Activated gamma-delta T cell treated with anti-CD3 and anti-CD28 coated beads, Interleukin-2, amount 50 U/mL, for 16 hours (primary cell): ENCODE results near the gene UBE2QL1.

Experiments
- DNase-seq: peaks from one replicate; pipeline ENCODE4 v3.0.0-alpha.2; 2020; ENCODE audit warnings: low read depth

UBE2QL1 gene, protein sequence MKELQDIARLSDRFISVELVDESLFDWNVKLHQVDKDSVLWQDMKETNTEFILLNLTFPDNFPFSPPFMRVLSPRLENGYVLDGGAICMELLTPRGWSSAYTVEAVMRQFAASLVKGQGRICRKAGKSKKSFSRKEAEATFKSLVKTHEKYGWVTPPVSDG

DNA sequence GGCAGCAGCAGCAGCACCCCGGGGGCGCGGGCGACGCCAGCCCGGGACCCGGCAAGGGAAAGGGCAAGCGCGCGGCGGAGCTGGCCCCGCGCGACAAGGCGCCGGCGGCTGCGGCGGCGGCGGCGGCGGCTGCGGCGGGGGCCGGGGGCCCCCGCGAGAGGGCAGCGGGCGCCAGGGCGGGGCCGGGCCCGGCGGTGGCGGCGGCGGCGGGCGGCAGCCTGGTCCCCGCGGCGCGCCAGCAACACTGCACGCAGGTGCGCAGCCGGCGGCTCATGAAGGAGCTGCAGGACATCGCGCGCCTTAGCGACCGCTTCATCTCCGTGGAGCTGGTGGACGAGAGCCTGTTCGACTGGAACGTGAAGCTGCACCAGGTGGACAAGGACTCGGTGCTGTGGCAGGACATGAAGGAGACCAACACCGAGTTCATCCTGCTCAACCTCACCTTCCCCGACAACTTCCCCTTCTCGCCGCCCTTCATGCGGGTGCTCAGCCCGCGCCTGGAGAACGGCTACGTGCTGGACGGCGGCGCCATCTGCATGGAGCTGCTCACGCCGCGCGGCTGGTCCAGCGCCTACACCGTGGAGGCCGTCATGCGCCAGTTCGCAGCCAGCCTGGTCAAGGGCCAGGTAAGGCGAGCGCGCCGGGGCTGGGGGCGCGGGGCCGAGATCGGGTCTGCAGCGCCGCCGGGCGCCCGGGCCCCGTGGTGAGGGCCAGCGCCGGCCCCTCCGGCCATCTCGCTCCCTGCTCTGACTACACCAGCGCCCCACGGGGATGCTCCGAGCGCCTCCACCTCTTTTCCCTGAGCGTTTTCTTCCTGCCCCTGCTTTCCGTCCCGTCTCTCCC lies at the start of gene UBE2QL1:
Gene UBE2QL1, plus strand, starts transcription at position 238 of the 843 bp plus-strand sequence. Its CDS starts 35 bp downstream, at position 273.
- DNase-seq = no peak

- DNase-seq = no peak
These were observed 48.4 kb upstream of the UBE2QL1 start for GRCh38 chr5:6399980-6400910.

GRCh38 chr5:6401410-6401809 lies 47.2 kb upstream of the UBE2QL1 start:
- no peak for DNase-seq

DNA sequence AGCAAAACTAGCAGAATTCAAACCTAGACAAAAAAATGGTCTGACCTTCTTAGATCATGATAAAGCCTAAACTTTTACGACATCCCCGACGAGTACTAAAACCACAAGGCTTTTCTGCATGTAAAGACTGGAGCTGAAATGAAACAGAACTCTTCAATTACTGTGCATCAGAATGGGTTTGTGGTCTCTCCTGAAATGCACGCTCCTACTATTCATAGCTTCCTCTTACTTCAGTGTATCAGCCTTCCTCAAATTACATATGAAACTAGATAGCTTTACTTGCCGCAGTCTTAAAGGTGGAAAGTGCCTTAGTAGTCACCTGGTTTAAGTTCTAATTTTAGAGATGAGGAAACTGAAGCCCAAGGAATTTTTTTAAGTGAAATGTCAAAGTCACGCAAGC lies 45.7 kb upstream of the UBE2QL1 start:
- no peak for DNase-seq

DNA sequence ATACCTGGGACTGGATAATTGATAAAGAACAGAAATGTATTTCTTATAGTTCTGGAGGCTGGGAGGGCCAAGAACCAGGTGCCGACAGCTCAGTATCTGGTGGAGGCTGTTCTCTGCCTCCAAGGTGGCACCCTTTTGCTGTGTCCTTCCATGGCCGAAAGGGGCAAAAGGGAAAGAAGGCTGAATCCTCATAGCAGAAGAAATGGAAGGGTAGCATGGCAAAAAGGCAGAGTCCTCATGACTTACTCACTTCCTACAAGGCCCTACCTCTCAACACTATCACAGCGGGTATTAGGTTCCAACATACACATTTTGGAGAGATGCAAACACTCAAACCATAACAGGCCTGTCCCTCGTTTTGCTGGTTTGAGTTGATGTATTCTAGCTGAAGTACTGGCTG lies 45.2 kb upstream of the UBE2QL1 start:
- DNase-seq = no peak

DNA sequence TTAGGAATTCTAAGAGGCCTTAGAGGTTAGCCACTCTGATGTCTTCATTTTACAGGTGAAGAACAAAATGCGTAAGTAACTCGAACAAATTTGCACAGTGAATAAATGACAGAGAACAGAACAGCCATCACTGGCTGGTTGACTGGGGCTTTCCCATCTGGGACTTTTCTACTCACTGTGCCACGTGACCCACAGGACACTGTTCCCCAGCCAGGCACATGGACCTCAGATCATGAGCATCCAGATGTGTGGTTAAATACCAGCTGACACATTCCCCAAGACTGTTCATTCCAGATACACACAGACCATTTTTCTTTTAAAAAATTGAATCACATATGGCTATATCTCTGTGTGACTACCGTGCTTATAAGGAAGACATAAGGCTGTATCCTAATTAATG lies 44.5 kb upstream of the UBE2QL1 start:
- no peak for DNase-seq

DNA sequence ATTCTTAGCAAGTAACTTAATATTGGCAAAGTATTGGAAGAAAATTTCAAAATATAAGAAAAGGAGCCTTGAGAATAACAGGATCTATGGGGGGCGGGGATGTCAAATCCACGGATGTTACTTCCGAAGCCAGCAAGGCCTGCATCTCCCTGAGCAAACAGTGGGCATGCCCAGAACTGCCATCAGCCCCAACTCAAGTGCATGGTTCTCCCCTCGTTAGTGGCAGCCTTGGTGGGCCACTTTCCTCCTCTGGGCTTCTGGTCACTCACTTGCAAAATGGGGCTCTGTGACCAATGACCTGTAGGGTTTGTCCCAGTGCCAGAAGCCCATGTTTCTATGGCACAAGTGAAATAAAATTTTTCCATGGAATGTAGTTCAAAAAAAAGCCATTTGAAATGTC lies 43.1 kb upstream of the UBE2QL1 start:
- no peak for DNase-seq

- DNase-seq = no peak
These were observed 41.0 kb upstream of the UBE2QL1 start for GRCh38 chr5:6407558-6408259.

DNA sequence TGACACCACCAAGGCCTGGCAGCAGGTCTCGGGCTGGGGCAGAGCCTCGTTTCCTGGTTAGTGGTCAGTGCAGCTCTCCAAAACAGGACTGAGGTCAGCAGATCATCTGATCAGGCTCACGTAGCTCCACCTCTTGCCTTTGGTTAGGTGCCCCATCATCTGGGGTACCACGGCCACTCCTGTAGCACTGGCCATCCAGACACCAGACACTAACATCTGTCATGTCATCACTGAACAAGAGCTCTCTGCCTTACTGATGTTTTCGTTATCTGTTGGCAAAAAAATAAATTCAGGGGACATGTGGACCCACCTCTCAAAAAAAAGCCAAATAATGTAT lies 40.4 kb upstream of the UBE2QL1 start:
- no peak for DNase-seq

GRCh38 chr5:6408627-6409446 lies 39.8 kb upstream of the UBE2QL1 start:
- no peak for DNase-seq

- no peak for DNase-seq
These were observed 38.2 kb upstream of the UBE2QL1 start for GRCh38 chr5:6410421-6410820.

- no peak for DNase-seq
These were observed 37.5 kb upstream of the UBE2QL1 start for GRCh38 chr5:6411141-6411540.

DNA sequence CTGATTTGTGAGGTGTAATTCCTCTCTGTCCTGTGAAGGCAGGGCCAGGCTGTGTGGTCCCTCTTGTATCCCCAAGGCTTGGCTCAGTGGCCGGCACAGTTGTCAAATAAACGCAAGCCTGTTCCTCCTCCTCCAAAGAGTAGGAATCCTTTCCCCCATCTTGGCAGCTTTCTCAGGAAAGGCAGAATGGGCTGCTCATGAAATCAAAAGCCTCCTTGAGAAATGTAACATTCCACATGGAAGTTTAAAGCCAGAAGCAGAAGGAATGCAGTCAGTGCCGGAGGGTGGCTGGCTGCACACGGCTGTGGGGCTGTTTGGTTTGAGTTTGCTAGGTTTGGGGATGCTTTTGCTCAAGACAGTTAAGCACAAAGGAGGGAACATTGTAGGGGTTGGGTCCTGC lies 35.8 kb upstream of the UBE2QL1 start:
- no peak for DNase-seq

DNA sequence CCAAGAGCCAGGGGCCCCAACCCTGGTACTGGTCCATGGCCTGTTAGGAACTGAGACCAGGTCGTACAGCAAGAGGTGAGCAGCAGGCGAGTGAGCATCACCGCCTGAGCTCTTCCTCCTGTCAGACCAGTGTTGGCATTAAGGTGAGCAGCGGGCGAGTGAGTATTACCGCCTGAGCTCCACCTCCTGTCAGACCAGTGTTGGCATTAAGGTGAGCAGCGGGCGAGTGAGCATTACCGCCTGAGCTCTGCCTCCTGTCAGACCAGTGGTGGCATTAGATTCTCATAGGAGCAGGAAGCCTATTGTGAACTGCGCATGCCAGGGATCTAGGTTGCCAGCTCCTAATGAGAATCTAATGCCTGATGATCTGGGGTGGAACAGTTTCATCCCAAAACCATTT lies 31.0 kb upstream of the UBE2QL1 start:
- DNase-seq = no peak

DNA sequence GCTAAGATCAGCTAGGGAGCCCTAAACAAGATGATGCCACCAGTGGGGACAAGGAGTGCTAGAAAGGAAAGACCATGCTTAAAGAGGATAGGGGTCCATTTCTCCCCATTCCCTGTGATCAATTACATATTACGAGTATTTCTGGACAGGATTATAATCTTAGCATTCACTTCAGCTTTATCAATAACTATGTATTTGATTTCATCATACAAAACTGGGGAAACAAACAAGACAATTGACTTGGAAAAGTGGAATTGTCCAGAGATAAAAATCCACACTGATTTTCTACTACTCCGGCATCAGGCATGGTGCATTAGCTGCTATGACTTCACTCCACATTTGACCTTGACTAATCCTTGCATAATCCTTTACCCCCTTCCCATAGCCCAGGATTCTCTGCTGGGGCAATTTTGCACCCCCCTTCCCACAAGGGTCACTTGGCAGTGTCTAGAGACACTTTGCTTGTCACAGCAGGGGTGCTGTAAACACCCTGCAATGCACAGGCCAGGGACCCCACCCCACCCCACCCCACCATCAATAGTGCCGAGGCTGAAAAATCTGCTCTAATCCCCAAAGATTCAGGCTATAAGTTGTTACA lies 29.9 kb upstream of the UBE2QL1 start:
- DNase-seq = no peak

GRCh38 chr5:6419340-6419852 lies 29.3 kb upstream of the UBE2QL1 start:
- no peak for DNase-seq

DNA sequence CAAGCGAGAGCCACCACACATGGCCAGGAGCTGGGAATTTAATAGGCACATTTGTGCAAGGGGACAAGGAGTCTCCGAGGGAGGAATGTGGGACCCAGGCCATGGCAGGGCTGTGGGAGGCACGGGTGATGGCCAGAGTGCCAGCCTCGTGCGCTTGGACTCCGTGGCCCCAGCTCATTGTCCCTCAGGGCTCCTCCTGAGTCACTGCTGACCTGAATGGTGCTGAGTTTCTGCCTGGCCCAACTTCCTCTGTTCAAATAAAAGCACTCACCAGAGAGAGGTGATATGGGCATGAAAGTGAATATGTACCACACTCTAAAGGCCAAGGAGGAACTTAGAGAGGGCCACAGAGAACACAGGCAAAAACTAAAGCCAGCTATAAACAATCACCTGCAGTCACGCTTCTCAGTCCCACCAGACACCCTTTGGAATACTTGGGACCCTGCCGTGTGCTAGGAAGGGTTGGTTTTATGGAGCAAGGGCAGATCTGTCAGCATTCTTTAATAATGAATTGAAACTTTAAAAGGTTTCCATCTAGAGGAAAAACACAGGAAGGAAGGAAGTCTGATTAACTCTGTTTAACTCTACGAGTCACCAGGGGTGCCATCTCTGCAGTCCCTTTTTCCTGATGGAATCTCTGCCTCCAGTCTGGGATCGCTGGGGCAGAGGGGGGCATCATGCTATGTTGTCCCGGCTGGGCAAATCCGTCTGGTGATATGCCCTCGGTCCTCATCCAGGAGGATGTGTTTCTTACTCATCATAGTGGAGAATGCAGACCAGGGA lies 25.1 kb upstream of the UBE2QL1 start:
- no peak for DNase-seq

GRCh38 chr5:6424110-6424659 lies 24.5 kb upstream of the UBE2QL1 start:
- DNase-seq = no peak

DNA sequence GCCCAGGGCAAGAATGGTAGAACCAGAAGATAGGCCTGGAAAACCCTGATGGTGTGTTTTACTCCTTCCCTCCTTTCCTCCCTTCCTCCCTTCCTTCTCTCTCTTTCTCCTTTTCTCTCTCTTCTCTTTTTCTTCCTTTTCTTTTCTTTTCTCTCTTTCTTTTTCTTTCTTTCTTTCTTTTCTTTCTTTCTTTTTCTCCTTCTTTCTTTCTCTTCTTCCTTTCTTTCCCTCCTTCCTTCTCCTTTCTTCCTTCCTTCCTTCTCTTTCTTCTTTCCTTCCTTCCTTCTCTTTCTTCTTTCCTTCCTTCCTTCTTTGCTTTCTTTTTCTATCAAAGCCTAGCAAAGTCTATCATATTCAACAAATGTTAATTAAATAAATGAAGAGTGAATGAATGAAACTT lies 24.0 kb upstream of the UBE2QL1 start:
- DNase-seq = no peak

DNA sequence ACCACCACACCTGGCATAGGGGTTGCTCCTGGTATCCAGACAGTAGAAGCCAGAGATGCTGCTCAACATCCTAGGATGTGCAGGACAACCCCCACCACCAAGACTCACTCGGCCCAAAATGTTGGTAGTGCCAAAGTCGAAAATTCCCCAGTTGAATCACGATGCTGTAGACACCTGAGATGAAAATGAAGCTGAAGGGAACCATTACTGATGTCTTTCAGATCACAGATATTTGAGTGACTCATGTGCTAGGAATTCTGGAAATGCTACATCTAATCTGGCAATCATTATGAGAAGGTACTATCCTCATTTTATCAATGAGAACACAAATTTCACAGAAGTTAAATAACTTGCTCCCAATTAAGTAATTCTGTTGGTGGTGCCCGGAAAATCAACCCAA lies 21.0 kb upstream of the UBE2QL1 start:
- no peak for DNase-seq
